Liver (tissue), 9 donors: Measurements from ENCODE around the gene ANKS1A. TPM values are rescaled to one million over a fixed set of nuclear protein-coding genes. Genes with fewer than 3 reads are reported as not detected.

ENCODE experiments used
- DNase-seq: peaks from one replicate; pipeline ENCODE4 v3.0.0-alpha.2; 2017; ENCODE audit warnings: low spot score
- H3K27ac ChIP-seq, 2 donors: one replicate each; pipeline ENCODE4 v1.7.0; 2013; ENCODE audit warnings: inconsistent platforms in 2 of 2, low read length in 2 of 2, control low read depth in 1 of 2, low read depth in 1 of 2, mild to moderate bottlenecking in 1 of 2
- H3K27me3 ChIP-seq, 4 donors: one replicate each; pipeline versions ENCODE4 v1.6.1 to v1.7.0; 2013; ENCODE audit warnings: low read length in 3 of 4, inconsistent platforms in 1 of 4, mild to moderate bottlenecking in 1 of 4, moderate library complexity in 1 of 4; ENCODE audit not compliant: control insufficient read depth in 4 of 4, insufficient read depth in 4 of 4
- H3K36me3 ChIP-seq, 4 donors: one replicate each; pipeline versions ENCODE4 v1.6.1 to v1.7.0; 2013; ENCODE audit warnings: low read length in 3 of 4, mild to moderate bottlenecking in 3 of 4, low read depth in 1 of 4, moderate library complexity in 1 of 4; ENCODE audit not compliant: control insufficient read depth in 4 of 4, insufficient read depth in 3 of 4
- H3K4me1 ChIP-seq, 4 donors: one replicate each; pipeline versions ENCODE4 v1.6.1 to v1.7.0; 2013; ENCODE audit warnings: low read length in 3 of 4, mild to moderate bottlenecking in 3 of 4, moderate library complexity in 1 of 4; ENCODE audit not compliant: control insufficient read depth in 4 of 4, insufficient read depth in 4 of 4
- H3K4me3 ChIP-seq, 3 donors: one replicate each; pipeline versions ENCODE4 v1.6.1 to v1.7.0; 2013; ENCODE audit warnings: low read length in 3 of 3, control low read depth in 1 of 3, low read depth in 1 of 3, mild to moderate bottlenecking in 1 of 3
- H3K9ac ChIP-seq, 2 donors: one replicate each; pipeline ENCODE4 v1.7.0; 2013; ENCODE audit warnings: low read length in 2 of 2, mild to moderate bottlenecking in 2 of 2, moderate library complexity in 2 of 2, control low read depth in 1 of 2, low read depth in 1 of 2
- H3K9me3 ChIP-seq, 4 donors: one replicate each; pipeline versions ENCODE4 v1.6.1 to v1.7.0; 2013; ENCODE audit warnings: low read length in 3 of 4; ENCODE audit not compliant: control insufficient read depth in 4 of 4
- EGR1 ChIP-seq, 2 donors: IDR thresholded peaks; 2 replicates each; pipeline ENCODE4 v1.6.1; 2016 to 2018; ENCODE audit warnings: antibody characterized with exemption in 2 of 2, low read depth in 2 of 2
- FOXA1 ChIP-seq: IDR thresholded peaks from 2 replicates; pipeline ENCODE4 v1.6.1; 2016; ENCODE audit warnings: antibody characterized with exemption
- FOXA2 ChIP-seq: IDR thresholded peaks from 2 replicates; pipeline ENCODE4 v1.6.1; 2016; ENCODE audit warnings: antibody characterized with exemption
- GABPA ChIP-seq, 2 donors: IDR thresholded peaks in 1 of 2; conservative IDR thresholded peaks in 1 of 2; 2 replicates each; pipeline ENCODE4 v1.6.1; 2016; ENCODE audit warnings: antibody characterized with exemption in 2 of 2, mild to moderate bottlenecking in 1 of 2, moderate library complexity in 1 of 2
- HNF4A ChIP-seq, 2 donors: conservative IDR thresholded peaks; 2 replicates each; pipeline ENCODE4 v1.6.1; 2016; ENCODE audit warnings: antibody characterized with exemption in 2 of 2, mild to moderate bottlenecking in 2 of 2
- HNF4G ChIP-seq: IDR thresholded peaks from 2 replicates; pipeline ENCODE4 v1.6.1; 2016; ENCODE audit warnings: antibody characterized with exemption
- JUND ChIP-seq, 2 donors: IDR thresholded peaks; 2 replicates each; pipeline ENCODE4 v1.6.1; 2016; ENCODE audit warnings: antibody characterized with exemption in 2 of 2
- MAX ChIP-seq: IDR thresholded peaks from 2 replicates; pipeline ENCODE4 v1.6.1; 2016; ENCODE audit warnings: antibody characterized with exemption
- NR2F2 ChIP-seq: IDR thresholded peaks from 2 replicates; pipeline ENCODE4 v1.6.1; 2016; ENCODE audit warnings: antibody characterized with exemption
- RAD21 ChIP-seq, 2 donors: IDR thresholded peaks; 2 replicates each; pipeline ENCODE4 v1.6.1; 2016; ENCODE audit warnings: antibody characterized with exemption in 2 of 2, mild to moderate bottlenecking in 2 of 2
- RXRA ChIP-seq, 2 donors: IDR thresholded peaks; 2 replicates each; pipeline ENCODE4 v1.6.1; 2017 to 2018; ENCODE audit warnings: antibody characterized with exemption in 2 of 2, mild to moderate bottlenecking in 1 of 2
- SP1 ChIP-seq: IDR thresholded peaks from 2 replicates; pipeline ENCODE4 v1.6.1; 2018; ENCODE audit warnings: antibody characterized with exemption, mild to moderate bottlenecking
- TAF1 ChIP-seq: conservative IDR thresholded peaks from 2 replicates; pipeline ENCODE4 v1.6.1; 2016; ENCODE audit warnings: antibody characterized with exemption, mild to moderate bottlenecking
- YY1 ChIP-seq: IDR thresholded peaks from 2 replicates; pipeline ENCODE4 v1.6.1; 2016; ENCODE audit warnings: antibody characterized with exemption, mild to moderate bottlenecking
- ZBTB33 ChIP-seq: IDR thresholded peaks from 2 replicates; pipeline ENCODE4 v1.6.1; 2016; ENCODE audit warnings: antibody characterized with exemption
- WGBS: extraction: QIAGEN DNeasy Blood & Tissue Kit; methylation state at CpG from one replicate; pipeline ENCODE4 v1.1.7; 2013; 5-methylcytosine and 5-hydroxymethylcytosine counted together
- polyA plus RNA-seq, 2 donors: library from polyadenylated mRNA; stranded (reverse) in 1 of 2; unstranded in 1 of 2; fragments of 200-250 nt in 1 of 2; fragments of >200 nt in 1 of 2; fragmentation: Nextera tagmentation in 1 of 2; extraction: Ambion mirVana in 1 of 2; gene quantifications; one replicate each; pipeline versions ENCODE4 v1.2.1 to v1.2.3, GENCODE V29; 2013 to 2015
- total RNA-seq, 2 donors: library from RNA; depleted of rRNA; stranded (reverse); fragments of >200 nt; gene quantifications; one replicate each; pipeline ENCODE4 v1.2.3, GENCODE V29; 2014
- TF ChIP-seq, protein P1 (sequence below): fragments of 150-350 bp; IDR thresholded peaks from 2 replicates; pipeline ENCODE4 v1.5.1; 2017; ENCODE audit warnings: improper control_type of control experiment, low read depth, low read length; ENCODE audit not compliant: missing input control
- TF ChIP-seq, protein P2 (sequence below): IDR thresholded peaks from 2 replicates; pipeline ENCODE4 v1.6.1; 2016; ENCODE audit warnings: antibody characterized with exemption, mild to moderate bottlenecking
- TF ChIP-seq, protein P3 (sequence below): IDR thresholded peaks from 2 replicates; pipeline ENCODE4 v1.6.1; 2016; ENCODE audit warnings: antibody characterized with exemption
- donor health status: healthy.
- donor health status: healthy.
- donor health status: healthy.
- donor health status: healthy.
- donor health status: healthy.

Gene ANKS1A
- total and polyA plus RNA-seq, 4 donors, result 4.3 to 18.7 (median 6.7) TPM

DNA sequence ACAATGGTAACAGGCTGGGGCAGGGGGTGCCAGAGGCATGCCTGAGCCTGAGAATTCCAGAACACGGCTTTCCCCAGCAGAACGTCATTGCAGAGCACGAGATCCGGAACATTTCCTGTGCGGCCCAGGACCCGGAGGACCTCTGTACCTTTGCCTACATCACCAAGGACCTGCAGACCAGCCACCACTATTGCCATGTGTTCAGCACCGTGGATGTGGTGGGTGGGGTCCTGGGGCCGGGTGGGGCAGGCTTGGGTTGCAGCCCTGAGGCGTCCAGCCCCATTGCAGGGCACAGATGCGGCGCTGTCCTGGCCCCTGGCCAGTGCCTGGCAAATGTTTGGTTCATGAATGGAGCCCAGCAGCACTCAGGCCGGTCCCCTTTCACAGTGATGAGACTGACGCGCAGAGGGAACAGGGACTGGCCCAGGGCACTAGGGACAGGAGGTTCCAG is 195.0 kb downstream of the ANKS1A start:
- H3K4me3 ChIP-seq, result no peak overlapping the region
- 83% methylated on average over 14 of the region's 14 CpGs for WGBS
- H3K27me3 ChIP-seq, result no peaks in the 10 kb centered on the region
- no peak overlapping the region for H3K9ac ChIP-seq
- no peak overlapping the region for H3K27ac ChIP-seq
- H3K4me1 ChIP-seq, result peaks cover 5 to 15% (median 10%) of the 10 kb centered on the region in 4 donors
- TF ChIP-seq TAF1 (no peak), GABPA (IDR thresholded peaks at IDR 0.05 in 1 of 2, conservative IDR thresholded peaks at IDR 0.05 in 1 of 2) (no peak), ZBTB33 (no peak), RXRA (IDR thresholded peaks at IDR 0.05) (no peak), YY1 (no peak)
- TF ChIP-seq, protein P1, sequence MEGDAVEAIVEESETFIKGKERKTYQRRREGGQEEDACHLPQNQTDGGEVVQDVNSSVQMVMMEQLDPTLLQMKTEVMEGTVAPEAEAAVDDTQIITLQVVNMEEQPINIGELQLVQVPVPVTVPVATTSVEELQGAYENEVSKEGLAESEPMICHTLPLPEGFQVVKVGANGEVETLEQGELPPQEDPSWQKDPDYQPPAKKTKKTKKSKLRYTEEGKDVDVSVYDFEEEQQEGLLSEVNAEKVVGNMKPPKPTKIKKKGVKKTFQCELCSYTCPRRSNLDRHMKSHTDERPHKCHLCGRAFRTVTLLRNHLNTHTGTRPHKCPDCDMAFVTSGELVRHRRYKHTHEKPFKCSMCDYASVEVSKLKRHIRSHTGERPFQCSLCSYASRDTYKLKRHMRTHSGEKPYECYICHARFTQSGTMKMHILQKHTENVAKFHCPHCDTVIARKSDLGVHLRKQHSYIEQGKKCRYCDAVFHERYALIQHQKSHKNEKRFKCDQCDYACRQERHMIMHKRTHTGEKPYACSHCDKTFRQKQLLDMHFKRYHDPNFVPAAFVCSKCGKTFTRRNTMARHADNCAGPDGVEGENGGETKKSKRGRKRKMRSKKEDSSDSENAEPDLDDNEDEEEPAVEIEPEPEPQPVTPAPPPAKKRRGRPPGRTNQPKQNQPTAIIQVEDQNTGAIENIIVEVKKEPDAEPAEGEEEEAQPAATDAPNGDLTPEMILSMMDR, result no peak
- peak; percentile 27 for DNase-seq
- peaks cover 12 to 48% (median 31%) of the 10 kb centered on the region in 4 donors for H3K36me3 ChIP-seq
- H3K9me3 ChIP-seq, result no peaks in the 10 kb centered on the region

DNA sequence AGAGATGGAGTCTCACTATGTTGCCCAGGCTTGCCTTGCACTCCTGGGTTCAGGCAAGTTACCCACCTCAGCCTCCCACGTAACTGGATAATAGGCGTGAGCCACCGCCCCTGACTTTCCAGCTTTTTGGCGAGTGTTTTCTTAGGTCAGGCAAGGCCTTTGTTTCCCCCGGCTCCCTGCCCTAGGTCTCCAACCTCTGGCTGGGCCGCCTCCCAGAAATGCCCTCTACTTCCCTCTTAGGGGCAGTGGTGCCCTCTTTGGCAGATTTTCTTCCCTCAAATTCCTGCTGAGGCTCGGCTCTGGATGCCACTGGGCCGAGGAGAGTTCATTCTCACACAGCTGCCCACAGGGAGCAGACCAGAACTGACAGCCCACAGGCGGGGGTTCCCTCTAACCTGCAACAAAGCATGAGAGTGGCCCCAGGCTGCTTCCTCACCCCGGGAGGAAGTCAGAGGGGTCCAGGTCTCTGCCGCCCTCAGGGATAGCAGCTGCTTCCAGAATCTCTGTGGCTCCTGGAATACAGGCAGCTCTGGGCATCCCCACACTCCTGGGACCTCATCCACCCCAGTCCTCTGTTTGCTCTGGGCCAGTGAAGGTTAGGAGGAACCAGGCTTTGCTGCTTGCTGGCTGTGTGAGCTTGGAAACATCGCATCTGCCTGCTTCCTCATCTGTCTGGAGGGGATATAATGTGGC is 195.6 kb downstream of the ANKS1A start:
- peaks cover 6 to 21% (median 13%) of the 10 kb centered on the region in 4 donors for H3K4me1 ChIP-seq
- peaks cover 7 to 46% (median 28%) of the 10 kb centered on the region in 4 donors for H3K36me3 ChIP-seq
- no peak overlapping the region for H3K27ac ChIP-seq
- DNase-seq, result peak; percentile 12
- H3K27me3 ChIP-seq, result no peaks in the 10 kb centered on the region
- no peak for TF ChIP-seq FOXA2
- TF ChIP-seq MAX, result no peak
- no peak for TF ChIP-seq FOXA1
- TF ChIP-seq EGR1 (IDR thresholded peaks at IDR 0.05; ENCODE audit: low read depth in 2 of 2), result no peak
- no peak for TF ChIP-seq HNF4G
- TF ChIP-seq HNF4A (conservative IDR thresholded peaks at IDR 0.05), result no peak
- no peak for TF ChIP-seq NR2F2
- TF ChIP-seq, protein P1, result no peak
- no peak for TF ChIP-seq GABPA (IDR thresholded peaks at IDR 0.05 in 1 of 2, conservative IDR thresholded peaks at IDR 0.05 in 1 of 2)
- TF ChIP-seq, protein P2, sequence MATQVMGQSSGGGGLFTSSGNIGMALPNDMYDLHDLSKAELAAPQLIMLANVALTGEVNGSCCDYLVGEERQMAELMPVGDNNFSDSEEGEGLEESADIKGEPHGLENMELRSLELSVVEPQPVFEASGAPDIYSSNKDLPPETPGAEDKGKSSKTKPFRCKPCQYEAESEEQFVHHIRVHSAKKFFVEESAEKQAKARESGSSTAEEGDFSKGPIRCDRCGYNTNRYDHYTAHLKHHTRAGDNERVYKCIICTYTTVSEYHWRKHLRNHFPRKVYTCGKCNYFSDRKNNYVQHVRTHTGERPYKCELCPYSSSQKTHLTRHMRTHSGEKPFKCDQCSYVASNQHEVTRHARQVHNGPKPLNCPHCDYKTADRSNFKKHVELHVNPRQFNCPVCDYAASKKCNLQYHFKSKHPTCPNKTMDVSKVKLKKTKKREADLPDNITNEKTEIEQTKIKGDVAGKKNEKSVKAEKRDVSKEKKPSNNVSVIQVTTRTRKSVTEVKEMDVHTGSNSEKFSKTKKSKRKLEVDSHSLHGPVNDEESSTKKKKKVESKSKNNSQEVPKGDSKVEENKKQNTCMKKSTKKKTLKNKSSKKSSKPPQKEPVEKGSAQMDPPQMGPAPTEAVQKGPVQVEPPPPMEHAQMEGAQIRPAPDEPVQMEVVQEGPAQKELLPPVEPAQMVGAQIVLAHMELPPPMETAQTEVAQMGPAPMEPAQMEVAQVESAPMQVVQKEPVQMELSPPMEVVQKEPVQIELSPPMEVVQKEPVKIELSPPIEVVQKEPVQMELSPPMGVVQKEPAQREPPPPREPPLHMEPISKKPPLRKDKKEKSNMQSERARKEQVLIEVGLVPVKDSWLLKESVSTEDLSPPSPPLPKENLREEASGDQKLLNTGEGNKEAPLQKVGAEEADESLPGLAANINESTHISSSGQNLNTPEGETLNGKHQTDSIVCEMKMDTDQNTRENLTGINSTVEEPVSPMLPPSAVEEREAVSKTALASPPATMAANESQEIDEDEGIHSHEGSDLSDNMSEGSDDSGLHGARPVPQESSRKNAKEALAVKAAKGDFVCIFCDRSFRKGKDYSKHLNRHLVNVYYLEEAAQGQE, result no peak
- TF ChIP-seq ZBTB33, result no peak
- TF ChIP-seq SP1, result no peak
- no peak for TF ChIP-seq RAD21 (IDR thresholded peaks at IDR 0.05)
- TF ChIP-seq YY1, result no peak
- TF ChIP-seq RXRA (IDR thresholded peaks at IDR 0.05), result no peak
- TF ChIP-seq TAF1, result no peak
- no peak for TF ChIP-seq JUND (IDR thresholded peaks at IDR 0.05)
- TF ChIP-seq, protein P3, sequence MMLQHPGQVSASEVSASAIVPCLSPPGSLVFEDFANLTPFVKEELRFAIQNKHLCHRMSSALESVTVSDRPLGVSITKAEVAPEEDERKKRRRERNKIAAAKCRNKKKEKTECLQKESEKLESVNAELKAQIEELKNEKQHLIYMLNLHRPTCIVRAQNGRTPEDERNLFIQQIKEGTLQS, result no peak
- no peaks in the 10 kb centered on the region for H3K9me3 ChIP-seq
- H3K4me3 ChIP-seq, result no peak overlapping the region
- H3K9ac ChIP-seq, result no peak overlapping the region
- WGBS, result 89% methylated on average over 12 of the region's 12 CpGs
